Tibial nerve (tissue), 4 donors: Measurements from ENCODE around the gene DDX39A.

Experiments used
- CTCF ChIP-seq, 5 experiments: fragments of 200-600 bp in 3 of 5; fragments of 450-650 bp in 2 of 5; sonication (generic) in 3 of 5; IDR thresholded peaks; one replicate each; pipeline ENCODE4 v1.5.1; 2016 to 2019; ENCODE audit warnings: antibody characterized with exemption in 5 of 5, mild to moderate bottlenecking in 3 of 5, moderate library complexity in 2 of 5
- EP300 ChIP-seq, 2 donors: sonication (generic); formaldehyde crosslinking; IDR thresholded peaks; one replicate each; pipeline ENCODE4 v1.6.1; 2017; ENCODE audit warnings: antibody characterized with exemption in 2 of 2, mild to moderate bottlenecking in 1 of 2
- POLR2A ChIP-seq, 2 donors: fragments of 450-650 bp; IDR thresholded peaks; one replicate each; pipeline ENCODE4 v1.6.1; 2017; ENCODE audit warnings: antibody characterized with exemption in 2 of 2, mild to moderate bottlenecking in 2 of 2, moderate library complexity in 2 of 2

- TF ChIP-seq EP300 (IDR thresholded peaks at IDR 0.05) (no peak), CTCF (IDR thresholded peaks at IDR 0.05) (no peak), POLR2A (IDR thresholded peaks at IDR 0.05) (no peak)
Observed at GRCh38 chr19:14391156-14391821, 27.9 kb downstream of the DDX39A start.
